Neural cell (in vitro differentiated cells): ENCODE data around the gene ANGPT4. TPM values are rescaled to one million over a fixed set of nuclear protein-coding genes. Genes with fewer than 3 reads are reported as not detected.

Experiments
- H2AFZ ChIP-seq: fragments of 200-600, 300-800 bp; sonication (generic), shearing (Covaris generic); 2 replicates; pipeline ENCODE4 v1.6.0; 2014; ENCODE audit warnings: low read depth, mild to moderate bottlenecking, antibody characterized with exemption, low read length, moderate library complexity
- H3F3A ChIP-seq: fragments of 200-600 bp; shearing (Covaris generic); 2 replicates; pipeline ENCODE4 v1.6.1; 2016; ENCODE audit warnings: mild to moderate bottlenecking, moderate library complexity, mixed read lengths, antibody characterized with exemption, low read length; ENCODE audit not compliant: insufficient read depth, poor library complexity, severe bottlenecking
- H3K27ac ChIP-seq: fragments of 200-600, 300-800 bp; sonication (generic), shearing (Covaris generic); 2 replicates; pipeline ENCODE4 v1.5.1; 2014; ENCODE audit warnings: mild to moderate bottlenecking, low read length, moderate library complexity
- H3K27me3 ChIP-seq: fragments of 300-800, 200-600 bp; sonication (generic), shearing (Covaris generic); 2 replicates; pipeline ENCODE4 v1.6.0; 2014; ENCODE audit warnings: mild to moderate bottlenecking, low read depth, low read length, moderate library complexity; ENCODE audit not compliant: insufficient read depth
- H3K36me3 ChIP-seq: fragments of 300-800, 200-600 bp; sonication (generic), shearing (Covaris generic); 2 replicates; pipeline ENCODE4 v1.5.1; 2014; ENCODE audit warnings: mild to moderate bottlenecking, antibody characterized with exemption, low read length, moderate library complexity; ENCODE audit not compliant: insufficient read depth
- H3K4me2 ChIP-seq: fragments of 300-800, 200-600 bp; sonication (generic), shearing (Covaris generic); 2 replicates; pipeline ENCODE4 v1.6.0; 2014; ENCODE audit warnings: mild to moderate bottlenecking, low read length
- H3K4me3 ChIP-seq: fragments of 300-800, 200-600 bp; sonication (generic), shearing (Covaris generic); 2 replicates; pipeline ENCODE4 v1.5.1; 2014; ENCODE audit warnings: mild to moderate bottlenecking, low read length, moderate library complexity
- H3K79me2 ChIP-seq: fragments of 200-600 bp; shearing (Covaris generic); replicated peaks from 2 replicates; pipeline ENCODE4 v1.6.0; 2014; ENCODE audit warnings: mild to moderate bottlenecking, low read length, moderate library complexity; ENCODE audit not compliant: insufficient read depth
- H3K9ac ChIP-seq: fragments of 300-800, 200-600 bp; sonication (generic), shearing (Covaris generic); 2 replicates; pipeline ENCODE4 v1.6.1; 2016; ENCODE audit warnings: mild to moderate bottlenecking, low read length, mixed read lengths
- H3K9me2 ChIP-seq: fragments of 200-600 bp; shearing (Covaris generic); 2 replicates; pipeline ENCODE4 v1.6.1; 2016; ENCODE audit warnings: mild to moderate bottlenecking, low read length, mixed read lengths; ENCODE audit not compliant: insufficient read depth
- H3K9me3 ChIP-seq: fragments of 200-600, 300-800 bp; sonication (generic), shearing (Covaris generic); 2 replicates; pipeline ENCODE4 v1.6.1; 2016; ENCODE audit warnings: mild to moderate bottlenecking, mixed run types, low read length, moderate library complexity, mixed read lengths
- H4K20me1 ChIP-seq: fragments of 200-600 bp; shearing (Covaris generic); 2 replicates; pipeline ENCODE4 v1.6.1; 2016; ENCODE audit warnings: mild to moderate bottlenecking, mixed run types; ENCODE audit not compliant: insufficient read depth
- CTCF ChIP-seq: fragments of 450-650 bp; IDR thresholded peaks from 2 replicates; pipeline ENCODE4 v1.5.1; 2014; ENCODE audit warnings: antibody characterized with exemption, mild to moderate bottlenecking, moderate library complexity; ENCODE audit not compliant: poor library complexity, severe bottlenecking
- EP300 ChIP-seq: fragments of 450-650 bp; conservative IDR thresholded peaks from 2 replicates; pipeline ENCODE4 v1.6.1; 2014; ENCODE audit warnings: antibody characterized with exemption, mild to moderate bottlenecking, moderate library complexity; ENCODE audit not compliant: poor library complexity, severe bottlenecking
- EZH2 ChIP-seq: fragments of 200-600, 300-800 bp; shearing (Covaris generic), sonication (generic); IDR thresholded peaks from 2 replicates; pipeline ENCODE4 v1.6.1; 2014; ENCODE audit warnings: antibody characterized with exemption, low read length, borderline replicate concordance, mild to moderate bottlenecking; ENCODE audit not compliant: insufficient read depth, poor library complexity, severe bottlenecking
- MXI1 ChIP-seq: fragments of 450-650 bp; conservative IDR thresholded peaks from 2 replicates; pipeline ENCODE4 v1.6.1; 2014; ENCODE audit warnings: antibody characterized with exemption, mild to moderate bottlenecking; ENCODE audit not compliant: poor library complexity, severe bottlenecking
- POLR2AphosphoS5 ChIP-seq: IDR thresholded peaks from 2 replicates; pipeline ENCODE4 v1.6.1; 2012
- RAD21 ChIP-seq: fragments of 450-650 bp; conservative IDR thresholded peaks from 2 replicates; pipeline ENCODE4 v1.6.1; 2014; ENCODE audit warnings: antibody characterized with exemption, mild to moderate bottlenecking, moderate library complexity
- REST ChIP-seq: IDR thresholded peaks from 2 replicates; pipeline ENCODE4 v1.6.1; 2012; ENCODE audit warnings: borderline replicate concordance
- SMC3 ChIP-seq: fragments of 450-650 bp; conservative IDR thresholded peaks from 2 replicates; pipeline ENCODE4 v1.6.1; 2014; ENCODE audit warnings: antibody characterized with exemption, mild to moderate bottlenecking, moderate library complexity; ENCODE audit not compliant: poor library complexity
- TAF1 ChIP-seq: IDR thresholded peaks from 2 replicates; pipeline ENCODE4 v1.6.1; 2012; ENCODE audit warnings: low read depth
- polyA plus RNA-seq: library from polyadenylated mRNA; depleted of rRNA; stranded (reverse); fragments of >200 nt; gene quantifications from 2 replicates; pipeline ENCODE4 v1.2.3, GENCODE V29; 2014

The ANGPT4 gene
- polyA plus RNA-seq, 1 donor from 2014 or later: not detected

GRCh38 chr20:931401-931800 is 15.3 kb upstream of the ANGPT4 start:
- Histone ChIP-seq H3K36me3 (no peaks in the 10 kb centered on the region), H3F3A (no peaks in the 10 kb centered on the region), H4K20me1 (no peaks in the 10 kb centered on the region), H3K27ac (no peak overlapping the region), H3K9me2 (no peaks in the 10 kb centered on the region), H3K27me3 (no peaks in the 10 kb centered on the region), H3K9me3 (no peaks in the 10 kb centered on the region), H3K4me2 (no peak overlapping the region), H2AFZ (no peak overlapping the region), H3K9ac (no peak overlapping the region), H3K79me2 (no peaks in the 10 kb centered on the region), H3K4me3 (no peak overlapping the region)
- no peak for TF ChIP-seq MXI1
- TF ChIP-seq TAF1: no peak
- no peak for TF ChIP-seq EZH2
- no peak for TF ChIP-seq CTCF
- TF ChIP-seq RAD21: no peak
- no peak for TF ChIP-seq EP300
- no peak for TF ChIP-seq REST
- TF ChIP-seq SMC3: no peak
- no peak for TF ChIP-seq POLR2AphosphoS5

- Histone ChIP-seq H3K4me2 (no peak overlapping the region), H3K27me3 (no peaks in the 10 kb centered on the region), H3F3A (no peaks in the 10 kb centered on the region), H3K9me3 (no peaks in the 10 kb centered on the region), H4K20me1 (no peaks in the 10 kb centered on the region), H3K4me3 (no peak overlapping the region), H3K9me2 (no peaks in the 10 kb centered on the region), H2AFZ (no peak overlapping the region), H3K9ac (no peak overlapping the region), H3K36me3 (no peaks in the 10 kb centered on the region), H3K27ac (no peak overlapping the region), H3K79me2 (no peaks in the 10 kb centered on the region)
- TF ChIP-seq REST (no peak), MXI1 (no peak), POLR2AphosphoS5 (no peak), TAF1 (no peak), EZH2 (no peak), SMC3 (no peak), EP300 (no peak), RAD21 (no peak)
Observed at GRCh38 chr20:926670-927069, 10.5 kb upstream of the ANGPT4 start.
